Neural progenitor cell (in vitro differentiated cells): Measurements from ENCODE around the gene CPB1.

ENCODE experiments used
- CTCF ChIP-seq: fragments of 200-600 bp; sonication (generic); IDR thresholded peaks from 2 replicates; pipeline ENCODE4 v1.5.1; 2017; ENCODE audit warnings: antibody characterized with exemption, mild to moderate bottlenecking
- EZH2 ChIP-seq: fragments of 200-600 bp; sonication (generic); IDR thresholded peaks from 2 replicates; pipeline ENCODE4 v1.6.1; 2017; ENCODE audit warnings: antibody characterized with exemption, mild to moderate bottlenecking, moderate library complexity

- TF ChIP-seq CTCF = no peak
- no peak for TF ChIP-seq EZH2
These were observed 28.8 kb downstream of the CPB1 start for GRCh38 chr3:148856384-148856783.
